GM23338 (cell line): ENCODE measurements around the gene SYVN1.

Source experiments
- EZH2 ChIP-seq: fragments of 200-600 bp; sonication (generic); IDR thresholded peaks from one replicate; pipeline ENCODE4 v1.8.0; 2017; ENCODE audit warnings: antibody characterized with exemption, mild to moderate bottlenecking, low read depth; ENCODE audit not compliant: unreplicated experiment
- EZH2phosphoT487 ChIP-seq: fragments of 200-600 bp; sonication (generic); IDR thresholded peaks from one replicate; pipeline ENCODE4 v1.8.1; 2018; ENCODE audit warnings: antibody characterized with exemption; ENCODE audit not compliant: unreplicated experiment
- NANOG ChIP-seq: IDR thresholded peaks from 2 replicates; pipeline ENCODE4 v1.6.1; 2016; ENCODE audit warnings: antibody characterized with exemption, borderline replicate concordance
- POLR2AphosphoS5 ChIP-seq: IDR thresholded peaks from 2 replicates; pipeline ENCODE4 v1.6.1; 2016; ENCODE audit warnings: antibody characterized with exemption, low read depth
- ZNF331 ChIP-seq: fragments of 250-450 bp; sonication (Bioruptor Pico); IDR thresholded peaks from 2 replicates; pipeline ENCODE4 v1.5.0; 2020; ENCODE audit warnings: low read depth, mild to moderate bottlenecking, moderate library complexity
- TF ChIP-seq, protein P1 (sequence below), 2 experiments: fragments of 200-600 bp in 1 of 2; sonication (generic) in 1 of 2; conservative IDR thresholded peaks; 2 replicates each; pipeline versions ENCODE4 v1.5.1 to v1.6.1; 2016 to 2017; ENCODE audit warnings: antibody characterized with exemption in 2 of 2, low read depth in 2 of 2, mild to moderate bottlenecking in 2 of 2, moderate library complexity in 1 of 2
- TF ChIP-seq, protein P2 (sequence below): IDR thresholded peaks from one replicate; pipeline ENCODE4 v1.6.1; 2018; ENCODE audit warnings: antibody characterized with exemption; ENCODE audit not compliant: unreplicated experiment

GRCh38 chr11:65157336-65157735 is 23.0 kb upstream of the SYVN1 start:
- TF ChIP-seq NANOG (no peak), POLR2AphosphoS5 (no peak), ZNF331 (CRISPR knock-in tag) (no peak), EZH2 (no peak), EZH2phosphoT487 (no peak)
- TF ChIP-seq, protein P1, sequence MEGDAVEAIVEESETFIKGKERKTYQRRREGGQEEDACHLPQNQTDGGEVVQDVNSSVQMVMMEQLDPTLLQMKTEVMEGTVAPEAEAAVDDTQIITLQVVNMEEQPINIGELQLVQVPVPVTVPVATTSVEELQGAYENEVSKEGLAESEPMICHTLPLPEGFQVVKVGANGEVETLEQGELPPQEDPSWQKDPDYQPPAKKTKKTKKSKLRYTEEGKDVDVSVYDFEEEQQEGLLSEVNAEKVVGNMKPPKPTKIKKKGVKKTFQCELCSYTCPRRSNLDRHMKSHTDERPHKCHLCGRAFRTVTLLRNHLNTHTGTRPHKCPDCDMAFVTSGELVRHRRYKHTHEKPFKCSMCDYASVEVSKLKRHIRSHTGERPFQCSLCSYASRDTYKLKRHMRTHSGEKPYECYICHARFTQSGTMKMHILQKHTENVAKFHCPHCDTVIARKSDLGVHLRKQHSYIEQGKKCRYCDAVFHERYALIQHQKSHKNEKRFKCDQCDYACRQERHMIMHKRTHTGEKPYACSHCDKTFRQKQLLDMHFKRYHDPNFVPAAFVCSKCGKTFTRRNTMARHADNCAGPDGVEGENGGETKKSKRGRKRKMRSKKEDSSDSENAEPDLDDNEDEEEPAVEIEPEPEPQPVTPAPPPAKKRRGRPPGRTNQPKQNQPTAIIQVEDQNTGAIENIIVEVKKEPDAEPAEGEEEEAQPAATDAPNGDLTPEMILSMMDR (conservative IDR thresholded peaks at IDR 0.05; ENCODE audit: low read depth in 2 of 2): no peak
- TF ChIP-seq, protein P2, sequence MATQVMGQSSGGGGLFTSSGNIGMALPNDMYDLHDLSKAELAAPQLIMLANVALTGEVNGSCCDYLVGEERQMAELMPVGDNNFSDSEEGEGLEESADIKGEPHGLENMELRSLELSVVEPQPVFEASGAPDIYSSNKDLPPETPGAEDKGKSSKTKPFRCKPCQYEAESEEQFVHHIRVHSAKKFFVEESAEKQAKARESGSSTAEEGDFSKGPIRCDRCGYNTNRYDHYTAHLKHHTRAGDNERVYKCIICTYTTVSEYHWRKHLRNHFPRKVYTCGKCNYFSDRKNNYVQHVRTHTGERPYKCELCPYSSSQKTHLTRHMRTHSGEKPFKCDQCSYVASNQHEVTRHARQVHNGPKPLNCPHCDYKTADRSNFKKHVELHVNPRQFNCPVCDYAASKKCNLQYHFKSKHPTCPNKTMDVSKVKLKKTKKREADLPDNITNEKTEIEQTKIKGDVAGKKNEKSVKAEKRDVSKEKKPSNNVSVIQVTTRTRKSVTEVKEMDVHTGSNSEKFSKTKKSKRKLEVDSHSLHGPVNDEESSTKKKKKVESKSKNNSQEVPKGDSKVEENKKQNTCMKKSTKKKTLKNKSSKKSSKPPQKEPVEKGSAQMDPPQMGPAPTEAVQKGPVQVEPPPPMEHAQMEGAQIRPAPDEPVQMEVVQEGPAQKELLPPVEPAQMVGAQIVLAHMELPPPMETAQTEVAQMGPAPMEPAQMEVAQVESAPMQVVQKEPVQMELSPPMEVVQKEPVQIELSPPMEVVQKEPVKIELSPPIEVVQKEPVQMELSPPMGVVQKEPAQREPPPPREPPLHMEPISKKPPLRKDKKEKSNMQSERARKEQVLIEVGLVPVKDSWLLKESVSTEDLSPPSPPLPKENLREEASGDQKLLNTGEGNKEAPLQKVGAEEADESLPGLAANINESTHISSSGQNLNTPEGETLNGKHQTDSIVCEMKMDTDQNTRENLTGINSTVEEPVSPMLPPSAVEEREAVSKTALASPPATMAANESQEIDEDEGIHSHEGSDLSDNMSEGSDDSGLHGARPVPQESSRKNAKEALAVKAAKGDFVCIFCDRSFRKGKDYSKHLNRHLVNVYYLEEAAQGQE: no peak
